H1 (cell line): ENCODE data around the gene CDHR5. TPM values are rescaled to one million over a fixed set of nuclear protein-coding genes. Genes with fewer than 3 reads are reported as not detected.

ENCODE experiments used
- CTCF ChIA-PET: fragments of 300-600 bp; sonication (Branson Sonifier 250); formaldehyde crosslinking; loops from one replicate; lab custom pipeline; 2021; ENCODE audit not compliant: partially characterized antibody; lab: Charles Lee
- POLR2A ChIA-PET: fragments of 300-600 bp; sonication (Branson Sonifier 250); formaldehyde crosslinking; loops from one replicate; lab custom pipeline; 2021; ENCODE audit warnings: inconsistent platforms; ENCODE audit not compliant: partially characterized antibody; lab: Charles Lee
- DNase-seq, 2 experiments: peaks; one replicate each; pipeline versions ENCODE4 v3.0.0 to v3.0.0-alpha.2; 2010 to 2022; ENCODE audit warnings: low spot score in 2 of 2, low read depth in 1 of 2, mixed read lengths in 1 of 2
- FAIRE-seq: peaks from 2 replicates; lab custom pipeline; 2011; peaks lifted over from hg19 to GRCh38; lab: Jason Lieb, UNC
- H2AFZ ChIP-seq: 2 replicates; pipeline ENCODE4 v1.8.1; 2012; ENCODE audit warnings: low read length, inconsistent platforms
- H2AK5ac ChIP-seq: 2 replicates; pipeline ENCODE4 v1.6.1; 2013; ENCODE audit warnings: low read depth, low read length
- H2BK120ac ChIP-seq: replicated peaks from 2 replicates; pipeline ENCODE3; 2013; ENCODE audit warnings: low read depth, low read length, inconsistent platforms
- H2BK12ac ChIP-seq: 2 replicates; pipeline ENCODE4 v1.6.1; 2013; ENCODE audit warnings: low read depth, low read length
- H2BK15ac ChIP-seq: 2 replicates; pipeline ENCODE4 v1.6.1; 2013; ENCODE audit warnings: low read length
- H2BK20ac ChIP-seq: 2 replicates; pipeline ENCODE4 v1.6.1; 2013; ENCODE audit warnings: low read length
- H2BK5ac ChIP-seq: 2 replicates; pipeline ENCODE4 v1.6.1; 2013; ENCODE audit warnings: low read depth, low read length
- H3K14ac ChIP-seq: 2 replicates; pipeline ENCODE4 v1.6.1; 2013; ENCODE audit warnings: inconsistent platforms; ENCODE audit not compliant: insufficient read length
- H3K18ac ChIP-seq: 2 replicates; pipeline ENCODE4 v1.6.1; 2013; ENCODE audit warnings: low read length; ENCODE audit errors: extremely low read depth
- H3K23ac ChIP-seq: 2 replicates; pipeline ENCODE4 v1.6.1; 2013; ENCODE audit warnings: inconsistent platforms; ENCODE audit not compliant: insufficient read length
- H3K23me2 ChIP-seq: 2 replicates; pipeline ENCODE4 v1.6.1; 2013; ENCODE audit warnings: low read depth, low read length
- H3K27ac ChIP-seq: 2 replicates; pipeline ENCODE4 v1.6.1; 2011; ENCODE audit warnings: low read depth, low read length, inconsistent platforms
- H3K27me3 ChIP-seq, 4 experiments: replicated peaks in 1 of 4; 1 replicate in 1 of 4; 2 replicates in 3 of 4; pipeline versions ENCODE4 v1.6.1 to v1.8.1; 2011 to 2013; ENCODE audit warnings: low read length in 3 of 4, mild to moderate bottlenecking in 3 of 4, inconsistent platforms in 2 of 4, mixed read lengths in 2 of 4, moderate library complexity in 1 of 4; ENCODE audit not compliant: control insufficient read depth in 3 of 4, insufficient read depth in 3 of 4; ENCODE audit errors: extremely low read depth in 1 of 4
- H3K36me3 ChIP-seq, 4 experiments: 2 replicates each; pipeline versions ENCODE4 v1.6.1 to v1.8.1; 2011 to 2013; ENCODE audit warnings: mild to moderate bottlenecking in 4 of 4, low read length in 3 of 4, moderate library complexity in 2 of 4, control low read depth in 1 of 4, inconsistent platforms in 1 of 4; ENCODE audit not compliant: insufficient read depth in 4 of 4, control insufficient read depth in 2 of 4
- H3K4ac ChIP-seq: replicated peaks from 2 replicates; pipeline ENCODE3; 2013; ENCODE audit warnings: low read length, low read depth, mixed read lengths, inconsistent platforms; ENCODE audit not compliant: insufficient read length
- H3K4me1 ChIP-seq, 4 experiments: replicated peaks in 1 of 4; 1 replicate in 1 of 4; 2 replicates in 3 of 4; pipeline versions ENCODE4 v1.6.1 to v1.8.1; 2011 to 2013; ENCODE audit warnings: low read length in 3 of 4, inconsistent platforms in 2 of 4, mixed read lengths in 1 of 4; ENCODE audit not compliant: insufficient read depth in 4 of 4, control insufficient read depth in 3 of 4
- H3K4me2 ChIP-seq, 2 experiments: 2 replicates each; pipeline versions ENCODE4 v1.6.1 to v1.8.1; 2011 to 2013; ENCODE audit warnings: low read depth in 2 of 2, low read length in 2 of 2, control low read depth in 1 of 2, inconsistent platforms in 1 of 2, mild to moderate bottlenecking in 1 of 2; ENCODE audit not compliant: insufficient read depth in 1 of 2
- H3K4me3 ChIP-seq, 4 experiments: fragments of 200-600, 300-600 bp in 1 of 4; sonication (generic), shearing (Covaris generic), sonication (Bioruptor Twin) in 1 of 4; 2 replicates each; pipeline versions ENCODE4 v1.5.1 to v1.8.1; 2011 to 2016; ENCODE audit warnings: low read length in 4 of 4, low read depth in 3 of 4, control low read depth in 2 of 4, inconsistent platforms in 2 of 4, mild to moderate bottlenecking in 2 of 4, mixed read lengths in 1 of 4, moderate library complexity in 1 of 4; ENCODE audit not compliant: insufficient read depth in 2 of 4; ENCODE audit errors: extremely low read depth in 1 of 4
- H3K56ac ChIP-seq: replicated peaks from 2 replicates; pipeline ENCODE3; 2013; ENCODE audit warnings: low read depth, mild to moderate bottlenecking, mixed read lengths, low read length, inconsistent platforms; ENCODE audit not compliant: insufficient read length
- H3K79me1 ChIP-seq: 2 replicates; pipeline ENCODE4 v1.6.1; 2013; ENCODE audit warnings: low read depth, low read length, control low read depth
- H3K79me2 ChIP-seq, 2 experiments: 2 replicates each; pipeline versions ENCODE4 v1.6.1 to v1.8.1; 2012 to 2013; ENCODE audit warnings: low read length in 2 of 2, mild to moderate bottlenecking in 2 of 2, inconsistent platforms in 1 of 2; ENCODE audit not compliant: insufficient read depth in 2 of 2, control insufficient read depth in 1 of 2
- H3K9ac ChIP-seq, 4 experiments: replicated peaks in 1 of 4; 1 replicate in 1 of 4; 2 replicates in 3 of 4; pipeline versions ENCODE4 v1.6.1 to v1.8.1; 2011 to 2013; ENCODE audit warnings: low read depth in 3 of 4, low read length in 3 of 4, control low read depth in 2 of 4, mild to moderate bottlenecking in 2 of 4, moderate library complexity in 2 of 4, inconsistent platforms in 1 of 4; ENCODE audit errors: extremely low read depth in 1 of 4
- H3K9me3 ChIP-seq, 2 experiments: 2 replicates each; pipeline versions ENCODE4 v1.6.1 to v1.8.1; 2012 to 2013; ENCODE audit warnings: mild to moderate bottlenecking in 2 of 2, moderate library complexity in 2 of 2, control low read depth in 1 of 2, inconsistent platforms in 1 of 2, low read depth in 1 of 2, low read length in 1 of 2, mixed read lengths in 1 of 2; ENCODE audit not compliant: insufficient read depth in 2 of 2
- H4K20me1 ChIP-seq, 2 experiments: replicated peaks in 1 of 2; 2 replicates each; pipeline versions ENCODE3 to v1.8.1; 2011 to 2013; ENCODE audit warnings: inconsistent platforms in 2 of 2, low read length in 2 of 2, mild to moderate bottlenecking in 1 of 2; ENCODE audit not compliant: insufficient read depth in 2 of 2, control insufficient read depth in 1 of 2
- H4K5ac ChIP-seq: 2 replicates; pipeline ENCODE4 v1.6.1; 2013; ENCODE audit warnings: low read length, low read depth, mixed read lengths, inconsistent platforms; ENCODE audit not compliant: insufficient read length
- H4K8ac ChIP-seq: 2 replicates; pipeline ENCODE4 v1.8.0; 2013; ENCODE audit warnings: mild to moderate bottlenecking, moderate library complexity, low read length, inconsistent platforms; ENCODE audit not compliant: insufficient read depth; ENCODE audit errors: extremely low read depth
- H4K91ac ChIP-seq: replicated peaks from 2 replicates; pipeline ENCODE3; 2013; ENCODE audit warnings: low read length, mixed read lengths, inconsistent platforms; ENCODE audit not compliant: insufficient read length
- ASH2L ChIP-seq: fragments of 200-600, 300-600 bp; sonication (generic); IDR thresholded peaks from one replicate; pipeline ENCODE4 v1.7.1; 2017; ENCODE audit warnings: low read length
- BACH1 ChIP-seq: IDR thresholded peaks from 2 replicates; pipeline ENCODE4 v1.6.1; 2012; ENCODE audit warnings: low read length, improper control_type of control experiment
- BRCA1 ChIP-seq: IDR thresholded peaks from 2 replicates; pipeline ENCODE4 v1.6.1; 2012; ENCODE audit warnings: low read depth, low read length, improper control_type of control experiment
- CREB1 ChIP-seq: IDR thresholded peaks from 2 replicates; pipeline ENCODE4 v1.6.1; 2012; ENCODE audit warnings: inconsistent platforms
- JUND ChIP-seq: IDR thresholded peaks from 2 replicates; pipeline ENCODE4 v1.6.1; 2011; ENCODE audit warnings: mild to moderate bottlenecking, improper control_type of control experiment, low read length
- KDM5A ChIP-seq: fragments of 200-600 bp; IDR thresholded peaks from 2 replicates; pipeline ENCODE4 v1.7.1; 2012; ENCODE audit warnings: mild to moderate bottlenecking, low read length, inconsistent platforms, mixed read lengths
- POLR2AphosphoS5 ChIP-seq: IDR thresholded peaks from 2 replicates; pipeline ENCODE4 v1.6.1; 2011; ENCODE audit warnings: low read depth, low read length
- SP2 ChIP-seq: IDR thresholded peaks from 2 replicates; pipeline ENCODE4 v1.6.1; 2012; ENCODE audit warnings: mild to moderate bottlenecking, low read length, inconsistent platforms
- SP4 ChIP-seq: IDR thresholded peaks from 2 replicates; pipeline ENCODE4 v1.6.1; 2012; ENCODE audit warnings: low read length, inconsistent platforms
- TAF7 ChIP-seq: optimal IDR thresholded peaks from 2 replicates; pipeline ENCODE3; 2011; ENCODE audit warnings: low read depth, mild to moderate bottlenecking, inconsistent platforms, low read length, moderate library complexity, borderline replicate concordance
- WGBS, 2 experiments: shearing (Covaris generic) in 1 of 2; methylation state at CpG; one replicate each; pipeline versions ENCODE4 v1.1.6 to v1.1.7; 2013 to 2015; ENCODE audit warnings: low lambda C conversion rate in 2 of 2, mixed read lengths in 2 of 2, inconsistent platforms in 1 of 2, low coverage in 1 of 2, missing lambda C conversion rate in 1 of 2; ENCODE audit not compliant: insufficient replicate concordance in 2 of 2, insufficient coverage in 1 of 2, insufficient read length in 1 of 2; ENCODE audit errors: extremely low coverage in 1 of 2, missing lambda C conversion rate in 1 of 2; 5-methylcytosine and 5-hydroxymethylcytosine counted together
- polyA plus RNA-seq, 7 experiments: library from polyadenylated mRNA; depleted of rRNA in 3 of 7; stranded (reverse) in 5 of 7; unstranded in 2 of 7; fragments of >200 nt in 5 of 7; fragments of 200-250 nt in 2 of 7; gene quantifications; 1 replicate in 5 of 7; 2 replicates in 1 of 7; 4 replicates in 1 of 7; pipeline versions ENCODE4 v1.2.1 to v1.2.3, GENCODE V29; 2011 to 2013; ENCODE audit warnings: missing spikeins in 2 of 7, mixed read lengths in 2 of 7
- total RNA-seq: library from RNA; stranded (reverse); fragmentation: NEBNext Ultra II Directional; extraction: Animal tissue kit (Norgen Biotek cat#: 25700); gene quantifications from 2 replicates; pipeline ENCODE4 v1.2.1, GENCODE V29; 2021
- TF ChIP-seq, protein P1 (sequence below), 3 experiments: IDR thresholded peaks; 1 replicate in 2 of 3; 2 replicates in 1 of 3; pipeline versions ENCODE4 v1.5.1 to v1.6.1; 2011; ENCODE audit warnings: low read length in 3 of 3, mild to moderate bottlenecking in 3 of 3, inconsistent platforms in 2 of 3, low read depth in 1 of 3, moderate library complexity in 1 of 3; ENCODE audit not compliant: insufficient read depth in 1 of 3; ENCODE audit errors: control extremely low read depth in 1 of 3
- TF ChIP-seq, protein P2 (sequence below): IDR thresholded peaks from 2 replicates; pipeline ENCODE4 v1.6.1; 2012; ENCODE audit warnings: inconsistent platforms

The CDHR5 gene
- total and polyA plus RNA-seq, 2 of the 8 experiments (the other 6 are each of a cell fraction or from before 2014, with no cell fraction given): not detected

DNA sequence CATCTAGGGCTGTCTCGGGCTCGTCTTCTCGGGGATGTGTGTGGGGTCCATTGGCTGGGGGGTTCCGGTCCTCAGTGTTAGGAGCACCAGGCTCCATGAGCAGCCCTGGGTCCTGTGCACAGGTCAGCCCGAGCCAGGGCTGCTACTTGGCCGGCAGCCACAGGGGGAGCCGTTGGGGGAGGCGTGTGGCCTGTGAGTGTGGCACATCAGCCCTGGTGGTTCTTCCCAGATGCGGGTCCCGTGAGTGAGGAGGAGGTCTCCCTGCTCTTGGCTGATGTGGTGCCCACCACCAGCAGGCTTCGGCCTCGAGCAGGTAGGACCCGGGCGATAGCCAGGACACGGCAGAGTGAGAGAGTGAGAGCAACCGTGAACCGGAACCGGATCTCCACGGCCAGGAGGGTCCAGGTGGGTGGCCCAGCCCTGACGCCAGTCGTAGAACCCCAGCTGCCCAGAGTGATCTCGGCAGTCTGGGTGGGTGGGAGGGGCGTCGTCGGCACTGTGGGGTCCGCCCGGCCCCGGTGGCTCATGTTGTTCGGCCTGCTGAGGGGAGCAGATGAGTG is 27.5 kb downstream of the CDHR5 start:
- WGBS, 2 experiments: 91% methylated on average over 23 of the region's 29 CpGs; no CpG with 5 or more reads in 1 of the 2 experiments
- TF ChIP-seq, protein P1, sequence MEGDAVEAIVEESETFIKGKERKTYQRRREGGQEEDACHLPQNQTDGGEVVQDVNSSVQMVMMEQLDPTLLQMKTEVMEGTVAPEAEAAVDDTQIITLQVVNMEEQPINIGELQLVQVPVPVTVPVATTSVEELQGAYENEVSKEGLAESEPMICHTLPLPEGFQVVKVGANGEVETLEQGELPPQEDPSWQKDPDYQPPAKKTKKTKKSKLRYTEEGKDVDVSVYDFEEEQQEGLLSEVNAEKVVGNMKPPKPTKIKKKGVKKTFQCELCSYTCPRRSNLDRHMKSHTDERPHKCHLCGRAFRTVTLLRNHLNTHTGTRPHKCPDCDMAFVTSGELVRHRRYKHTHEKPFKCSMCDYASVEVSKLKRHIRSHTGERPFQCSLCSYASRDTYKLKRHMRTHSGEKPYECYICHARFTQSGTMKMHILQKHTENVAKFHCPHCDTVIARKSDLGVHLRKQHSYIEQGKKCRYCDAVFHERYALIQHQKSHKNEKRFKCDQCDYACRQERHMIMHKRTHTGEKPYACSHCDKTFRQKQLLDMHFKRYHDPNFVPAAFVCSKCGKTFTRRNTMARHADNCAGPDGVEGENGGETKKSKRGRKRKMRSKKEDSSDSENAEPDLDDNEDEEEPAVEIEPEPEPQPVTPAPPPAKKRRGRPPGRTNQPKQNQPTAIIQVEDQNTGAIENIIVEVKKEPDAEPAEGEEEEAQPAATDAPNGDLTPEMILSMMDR (IDR thresholded peaks at IDR 0.05; ENCODE audit: control extremely low read depth in 1 of 3, insufficient read depth in 1 of 3, low read depth in 1 of 3, low read length in 3 of 3): peak; percentile 60 to 83 (median 76)
- TF ChIP-seq SP4: no peak
- TF ChIP-seq TAF7: no peak
- no peak for TF ChIP-seq SP2
- no peak for TF ChIP-seq JUND
- no peak for TF ChIP-seq POLR2AphosphoS5
- no peak for TF ChIP-seq ASH2L
- TF ChIP-seq CREB1: no peak
- TF ChIP-seq BACH1: no peak
- no peak for TF ChIP-seq BRCA1
- no peak for TF ChIP-seq KDM5A
- TF ChIP-seq, protein P2, sequence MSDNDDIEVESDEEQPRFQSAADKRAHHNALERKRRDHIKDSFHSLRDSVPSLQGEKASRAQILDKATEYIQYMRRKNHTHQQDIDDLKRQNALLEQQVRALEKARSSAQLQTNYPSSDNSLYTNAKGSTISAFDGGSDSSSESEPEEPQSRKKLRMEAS: peak; percentile 25; the same call in 1 of the 2 replicates

More for the DNA sequence above, 27.5 kb downstream of the CDHR5 start:
- H3K9ac ChIP-seq: no peak overlapping the region
- peak in 1 of 2 experiments; percentile 77 for DNase-seq
- no peak overlapping the region for H4K5ac ChIP-seq
- no peak overlapping the region for H2AK5ac ChIP-seq
- no peaks in the 10 kb centered on the region; a peak in 1 of 4 replicates for H3K79me2 ChIP-seq
- no peaks in the 10 kb centered on the region for H3K9me3 ChIP-seq
- peaks cover 6 to 10% of the 10 kb centered on the region in 2 experiments for H4K20me1 ChIP-seq
- H2BK5ac ChIP-seq: no peak overlapping the region
- ChIA-PET CTCF (interaction anchor here (1.1 to 2.4 kb wide), 3 partner anchors 15 to 44 kb away, joined by 3 to 8 read pairs (median 8); no protein-coding TSS in a partner anchor), POLR2A (no interaction called here)
- H3K27ac ChIP-seq: no peak overlapping the region
- no peaks in the 10 kb centered on the region for H3K27me3 ChIP-seq
- no peak overlapping the region for H3K14ac ChIP-seq
- no peak overlapping the region for H4K91ac ChIP-seq
- peaks cover 20 to 65% (median 54%) of the 10 kb centered on the region in 4 experiments for H3K36me3 ChIP-seq
- H3K4ac ChIP-seq: no peak overlapping the region
- H3K23ac ChIP-seq: no peak overlapping the region
- H3K4me2 ChIP-seq: no peak overlapping the region
- no peaks in the 10 kb centered on the region for H3K23me2 ChIP-seq
- no peak overlapping the region for H2BK20ac ChIP-seq
- H2BK12ac ChIP-seq: no peak overlapping the region
- no peak overlapping the region for H2BK120ac ChIP-seq
- H4K8ac ChIP-seq: no peak overlapping the region
- no peak overlapping the region for H3K56ac ChIP-seq
- H3K18ac ChIP-seq: no peak overlapping the region
- no peak overlapping the region for H3K4me3 ChIP-seq
- peaks cover 4% of the 10 kb centered on the region; the same call in 1 of the 2 replicates for H3K79me1 ChIP-seq
- no peak for FAIRE-seq
- no peak overlapping the region for H2BK15ac ChIP-seq
- H3K4me1 ChIP-seq: no peaks in the 10 kb centered on the region
- no peak overlapping the region for H2AFZ ChIP-seq
